ENCODE data around the gene GRK4. TPM values are rescaled to one million over a fixed set of nuclear protein-coding genes. Genes with fewer than 3 reads are reported as not detected.

The GRK4 gene
- total and polyA plus RNA-seq, 10 of the 15 experiments (the other 5 are each of a cell fraction or from before 2014, with no cell fraction given): 1.1 to 4.0 (median 2.5) TPM

DNA sequence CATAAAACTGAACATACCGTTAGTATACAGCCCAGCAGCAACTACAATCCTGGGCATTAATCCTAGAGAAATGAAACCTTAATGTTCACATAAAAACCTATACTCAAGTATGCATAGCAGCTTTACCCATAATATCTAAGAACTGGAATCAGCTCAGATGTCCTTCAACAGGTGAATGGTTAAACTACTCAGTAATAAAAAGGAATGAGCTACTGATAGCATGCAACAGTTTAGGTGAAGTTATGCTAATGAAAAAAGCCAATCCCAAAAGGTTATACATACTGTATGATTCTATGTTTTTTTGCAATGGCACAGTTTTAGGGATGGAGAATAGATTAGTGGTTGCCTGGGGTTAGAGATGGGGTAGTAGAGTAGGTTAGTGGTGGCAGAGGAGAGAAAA, 120.4 kb downstream of the GRK4 start:
- no peak for DNase-seq (ENCODE audit: low read depth, low spot score)
- WGBS (ENCODE audit: insufficient coverage, insufficient replicate concordance, low lambda C conversion rate, missing lambda C conversion rate): 36% methylated on average over 1 of the region's 1 CpG
- peaks cover 52% of the 10 kb centered on the region for H3K4me1 ChIP-seq (ENCODE audit: control insufficient read depth, insufficient read depth, low read length)
- intact Hi-C loops (cut with micrococcal nuclease; ENCODE audit: unreplicated experiment) (no loop called here), in situ Hi-C loops (cut with MboI) (loop anchor here (5.0 kb wide), 1 partner anchor 36 kb away; no protein-coding TSS in a partner anchor)
- peaks cover 3 to 20% of the 10 kb centered on the region in 2 experiments for H3K36me3 ChIP-seq (ENCODE audit: control insufficient read depth in 2 of 2, insufficient read depth in 2 of 2, low read length in 1 of 2)
- no peak for FAIRE-seq
- ChIA-PET POLR2A (interaction anchor here (0.7 to 2.0 kb wide), 3 partner anchors 9 to 42 kb away, joined by 3 to 7 read pairs (median 7); partner anchors contain the start of genes HTT and HTT-AS), CTCF (interaction anchor here (1.4 to 1.9 kb wide), 3 partner anchors 23 to 135 kb away, joined by 3 to 8 read pairs (median 5); no protein-coding TSS in a partner anchor), SMC1A (ENCODE audit: uncharacterized antibody, unreplicated experiment) (interaction anchor here (0.6 to 0.9 kb wide), 3 partner anchors 15 to 27 kb away, joined by 3 to 5 read pairs (median 3); no protein-coding TSS in a partner anchor), RAD21 (ENCODE audit: unreplicated experiment) (interaction anchor here (1.5 to 2.3 kb wide), 2 partner anchors 36 to 41 kb away, joined by 4 to 8 read pairs; no protein-coding TSS in a partner anchor)
- no peak overlapping the region for H3K4me3 ChIP-seq
- H3K9ac ChIP-seq (ENCODE audit: control insufficient read depth, insufficient read depth, low read length): no peak overlapping the region
- H3K27ac ChIP-seq (ENCODE audit: control insufficient read depth, insufficient read depth): peak overlapping the region; percentile 70
- H3K4me2 ChIP-seq (ENCODE audit: control insufficient read depth, insufficient read depth): peak overlapping the region; percentile 56
- no peaks in the 10 kb centered on the region for H3K9me3 ChIP-seq (replicated peaks; ENCODE audit: control insufficient read depth, insufficient read depth, low read length)
- H4K20me1 ChIP-seq (ENCODE audit: control insufficient read depth, insufficient read depth): no peaks in the 10 kb centered on the region
- H2AFZ ChIP-seq (ENCODE audit: control insufficient read depth, low read depth, low read length): no peak overlapping the region
- no peaks in the 10 kb centered on the region for H3K27me3 ChIP-seq (replicated peaks in 1 of 2; ENCODE audit: control insufficient read depth in 2 of 2, insufficient read depth in 2 of 2, low read length in 1 of 2)
- no peak for TF ChIP-seq NRF1 (conservative IDR thresholded peaks at IDR 0.05; ENCODE audit: low read depth, low read length)
- TF ChIP-seq, protein P1, sequence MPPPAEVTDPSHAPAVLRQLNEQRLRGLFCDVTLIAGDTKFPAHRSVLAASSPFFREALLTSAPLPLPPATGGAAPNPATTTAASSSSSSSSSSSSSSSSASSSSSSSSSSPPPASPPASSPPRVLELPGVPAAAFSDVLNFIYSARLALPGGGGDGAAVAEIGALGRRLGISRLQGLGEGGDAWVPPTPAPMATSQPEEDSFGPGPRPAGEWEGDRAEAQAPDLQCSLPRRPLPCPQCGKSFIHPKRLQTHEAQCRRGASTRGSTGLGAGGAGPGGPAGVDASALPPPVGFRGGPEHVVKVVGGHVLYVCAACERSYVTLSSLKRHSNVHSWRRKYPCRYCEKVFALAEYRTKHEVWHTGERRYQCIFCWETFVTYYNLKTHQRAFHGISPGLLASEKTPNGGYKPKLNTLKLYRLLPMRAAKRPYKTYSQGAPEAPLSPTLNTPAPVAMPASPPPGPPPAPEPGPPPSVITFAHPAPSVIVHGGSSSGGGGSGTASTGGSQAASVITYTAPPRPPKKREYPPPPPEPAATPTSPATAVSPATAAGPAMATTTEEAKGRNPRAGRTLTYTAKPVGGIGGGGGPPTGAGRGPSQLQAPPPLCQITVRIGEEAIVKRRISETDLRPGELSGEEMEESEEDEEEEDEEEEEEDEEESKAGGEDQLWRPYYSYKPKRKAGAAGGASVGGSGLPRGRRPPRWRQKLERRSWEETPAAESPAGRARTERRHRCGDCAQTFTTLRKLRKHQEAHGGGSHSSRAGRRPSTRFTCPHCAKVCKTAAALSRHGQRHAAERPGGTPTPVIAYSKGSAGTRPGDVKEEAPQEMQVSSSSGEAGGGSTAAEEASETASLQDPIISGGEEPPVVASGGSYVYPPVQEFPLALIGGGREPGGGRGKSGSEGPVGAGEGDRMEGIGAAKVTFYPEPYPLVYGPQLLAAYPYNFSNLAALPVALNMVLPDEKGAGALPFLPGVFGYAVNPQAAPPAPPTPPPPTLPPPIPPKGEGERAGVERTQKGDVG (CRISPR knock-in tag; IDR thresholded peaks at IDR 0.05): no peak
- no peak for TF ChIP-seq ATF7 (IDR thresholded peaks at IDR 0.05; ENCODE audit: low read depth)
- TF ChIP-seq POLR2AphosphoS2 (IDR thresholded peaks at IDR 0.05; ENCODE audit: low read depth, low read length): no peak
- TF ChIP-seq ZNF384 (IDR thresholded peaks at IDR 0.05; ENCODE audit: borderline replicate concordance, low read depth, low read length): no peak
- TF ChIP-seq ZNF274 (IDR thresholded peaks at IDR 0.05; ENCODE audit: insufficient read depth, insufficient read length): no peak
- TF ChIP-seq, protein P2, sequence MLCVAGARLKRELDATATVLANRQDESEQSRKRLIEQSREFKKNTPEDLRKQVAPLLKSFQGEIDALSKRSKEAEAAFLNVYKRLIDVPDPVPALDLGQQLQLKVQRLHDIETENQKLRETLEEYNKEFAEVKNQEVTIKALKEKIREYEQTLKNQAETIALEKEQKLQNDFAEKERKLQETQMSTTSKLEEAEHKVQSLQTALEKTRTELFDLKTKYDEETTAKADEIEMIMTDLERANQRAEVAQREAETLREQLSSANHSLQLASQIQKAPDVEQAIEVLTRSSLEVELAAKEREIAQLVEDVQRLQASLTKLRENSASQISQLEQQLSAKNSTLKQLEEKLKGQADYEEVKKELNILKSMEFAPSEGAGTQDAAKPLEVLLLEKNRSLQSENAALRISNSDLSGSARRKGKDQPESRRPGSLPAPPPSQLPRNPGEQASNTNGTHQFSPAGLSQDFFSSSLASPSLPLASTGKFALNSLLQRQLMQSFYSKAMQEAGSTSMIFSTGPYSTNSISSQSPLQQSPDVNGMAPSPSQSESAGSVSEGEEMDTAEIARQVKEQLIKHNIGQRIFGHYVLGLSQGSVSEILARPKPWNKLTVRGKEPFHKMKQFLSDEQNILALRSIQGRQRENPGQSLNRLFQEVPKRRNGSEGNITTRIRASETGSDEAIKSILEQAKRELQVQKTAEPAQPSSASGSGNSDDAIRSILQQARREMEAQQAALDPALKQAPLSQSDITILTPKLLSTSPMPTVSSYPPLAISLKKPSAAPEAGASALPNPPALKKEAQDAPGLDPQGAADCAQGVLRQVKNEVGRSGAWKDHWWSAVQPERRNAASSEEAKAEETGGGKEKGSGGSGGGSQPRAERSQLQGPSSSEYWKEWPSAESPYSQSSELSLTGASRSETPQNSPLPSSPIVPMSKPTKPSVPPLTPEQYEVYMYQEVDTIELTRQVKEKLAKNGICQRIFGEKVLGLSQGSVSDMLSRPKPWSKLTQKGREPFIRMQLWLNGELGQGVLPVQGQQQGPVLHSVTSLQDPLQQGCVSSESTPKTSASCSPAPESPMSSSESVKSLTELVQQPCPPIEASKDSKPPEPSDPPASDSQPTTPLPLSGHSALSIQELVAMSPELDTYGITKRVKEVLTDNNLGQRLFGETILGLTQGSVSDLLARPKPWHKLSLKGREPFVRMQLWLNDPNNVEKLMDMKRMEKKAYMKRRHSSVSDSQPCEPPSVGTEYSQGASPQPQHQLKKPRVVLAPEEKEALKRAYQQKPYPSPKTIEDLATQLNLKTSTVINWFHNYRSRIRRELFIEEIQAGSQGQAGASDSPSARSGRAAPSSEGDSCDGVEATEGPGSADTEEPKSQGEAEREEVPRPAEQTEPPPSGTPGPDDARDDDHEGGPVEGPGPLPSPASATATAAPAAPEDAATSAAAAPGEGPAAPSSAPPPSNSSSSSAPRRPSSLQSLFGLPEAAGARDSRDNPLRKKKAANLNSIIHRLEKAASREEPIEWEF (IDR thresholded peaks at IDR 0.05; ENCODE audit: insufficient replicate concordance, low read depth, low read length): no peak
- no peak for TF ChIP-seq PBX3 (IDR thresholded peaks at IDR 0.05; ENCODE audit: insufficient replicate concordance, low read depth, low read length)
- TF ChIP-seq, protein P3, sequence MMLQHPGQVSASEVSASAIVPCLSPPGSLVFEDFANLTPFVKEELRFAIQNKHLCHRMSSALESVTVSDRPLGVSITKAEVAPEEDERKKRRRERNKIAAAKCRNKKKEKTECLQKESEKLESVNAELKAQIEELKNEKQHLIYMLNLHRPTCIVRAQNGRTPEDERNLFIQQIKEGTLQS (IDR thresholded peaks at IDR 0.05; ENCODE audit: borderline replicate concordance, extremely low read depth, low read depth, low read length): no peak
- TF ChIP-seq RBBP5 (conservative IDR thresholded peaks at IDR 0.05): no peak
- no peak for TF ChIP-seq ELK1 (IDR thresholded peaks at IDR 0.05; ENCODE audit: low read depth, low read length)
- no peak for TF ChIP-seq NR2C1 (IDR thresholded peaks at IDR 0.05)
- ATAC-seq: no peak
- peaks cover 94% of the 10 kb centered on the region for H3K79me2 ChIP-seq (ENCODE audit: control insufficient read depth, insufficient read depth, low read length)
- no TSS peak for BruUV-seq (replicated peaks)
